Hepatocyte (in vitro differentiated cells): ENCODE data around the gene IL1R1.
"Not testable (repeated sequence)": the region's sequence is repeated elsewhere in the genome, so short reads cannot be mapped to it uniquely, and the experiment has no call there.

Experiments
- CTCF ChIP-seq: fragments of 200-600 bp; sonication (generic); IDR thresholded peaks from 2 replicates; pipeline ENCODE4 v1.5.1; 2016; ENCODE audit warnings: antibody characterized with exemption, mild to moderate bottlenecking; ENCODE audit not compliant: poor library complexity
- EZH2 ChIP-seq: fragments of 200-600 bp; sonication (generic); IDR thresholded peaks from 2 replicates; pipeline ENCODE4 v1.6.1; 2016; ENCODE audit warnings: antibody characterized with exemption, mild to moderate bottlenecking, borderline replicate concordance
- EZH2phosphoT487 ChIP-seq: fragments of 200-600 bp; sonication (generic); IDR thresholded peaks from one replicate; pipeline ENCODE4 v1.6.1; 2018; ENCODE audit warnings: antibody characterized with exemption, mild to moderate bottlenecking, low read depth, moderate library complexity; ENCODE audit not compliant: unreplicated experiment, severe bottlenecking

GRCh38 chr2:102102636-102102948 is 40.0 kb upstream of the IL1R1 start:
- not testable (repeated sequence) for TF ChIP-seq CTCF, EZH2, EZH2phosphoT487
